ENCODE measurements around the gene SPIB.
"Not testable (repeated sequence)": the region's sequence is repeated elsewhere in the genome, so short reads cannot be mapped to it uniquely, and the experiment has no call there.

The SPIB gene

GRCh38 chr19:50390952-50391351 lies 27.8 kb upstream of the SPIB start:
- not testable (repeated sequence) for DNase-seq (ENCODE audit: low read depth in 2 of 2, low spot score in 1 of 2)

GRCh38 chr19:50392759-50393158 lies 26.0 kb upstream of the SPIB start:
- no peak for DNase-seq (ENCODE audit: low read depth in 2 of 2, low spot score in 1 of 2)

GRCh38 chr19:50393589-50393988 lies 25.1 kb upstream of the SPIB start:
- no peak for DNase-seq (ENCODE audit: low read depth in 2 of 2, low spot score in 1 of 2)

DNA sequence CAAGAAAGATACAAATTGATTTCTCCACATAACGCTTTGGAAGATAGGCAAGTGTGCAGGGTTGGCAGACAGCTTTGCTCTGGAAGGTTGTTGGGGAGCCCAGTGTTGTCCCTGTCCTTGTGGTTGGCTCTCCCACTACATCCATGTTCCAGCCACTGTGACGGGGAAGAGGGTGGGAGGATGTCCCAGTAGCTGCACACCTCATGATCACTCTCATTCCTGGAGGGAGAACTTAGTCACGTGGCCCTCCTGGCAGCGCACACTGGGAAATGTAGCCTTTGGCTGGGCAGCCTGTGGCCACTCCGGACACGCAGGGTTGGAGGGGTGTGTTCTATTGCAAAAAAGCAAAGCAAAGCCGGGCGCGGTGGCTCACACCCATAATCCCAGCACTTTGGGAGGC lies 24.7 kb upstream of the SPIB start:
- no peak for DNase-seq (ENCODE audit: low read depth in 2 of 2, low spot score in 1 of 2)

- DNase-seq (ENCODE audit: low read depth in 2 of 2, low spot score in 1 of 2) = no peak
Measured at GRCh38 chr19:50398675-50399367, 19.9 kb upstream of the SPIB start.

- no peak for DNase-seq (ENCODE audit: low read depth in 2 of 2, low spot score in 1 of 2)
Measured at GRCh38 chr19:50399368-50399745, 19.4 kb upstream of the SPIB start.

DNA sequence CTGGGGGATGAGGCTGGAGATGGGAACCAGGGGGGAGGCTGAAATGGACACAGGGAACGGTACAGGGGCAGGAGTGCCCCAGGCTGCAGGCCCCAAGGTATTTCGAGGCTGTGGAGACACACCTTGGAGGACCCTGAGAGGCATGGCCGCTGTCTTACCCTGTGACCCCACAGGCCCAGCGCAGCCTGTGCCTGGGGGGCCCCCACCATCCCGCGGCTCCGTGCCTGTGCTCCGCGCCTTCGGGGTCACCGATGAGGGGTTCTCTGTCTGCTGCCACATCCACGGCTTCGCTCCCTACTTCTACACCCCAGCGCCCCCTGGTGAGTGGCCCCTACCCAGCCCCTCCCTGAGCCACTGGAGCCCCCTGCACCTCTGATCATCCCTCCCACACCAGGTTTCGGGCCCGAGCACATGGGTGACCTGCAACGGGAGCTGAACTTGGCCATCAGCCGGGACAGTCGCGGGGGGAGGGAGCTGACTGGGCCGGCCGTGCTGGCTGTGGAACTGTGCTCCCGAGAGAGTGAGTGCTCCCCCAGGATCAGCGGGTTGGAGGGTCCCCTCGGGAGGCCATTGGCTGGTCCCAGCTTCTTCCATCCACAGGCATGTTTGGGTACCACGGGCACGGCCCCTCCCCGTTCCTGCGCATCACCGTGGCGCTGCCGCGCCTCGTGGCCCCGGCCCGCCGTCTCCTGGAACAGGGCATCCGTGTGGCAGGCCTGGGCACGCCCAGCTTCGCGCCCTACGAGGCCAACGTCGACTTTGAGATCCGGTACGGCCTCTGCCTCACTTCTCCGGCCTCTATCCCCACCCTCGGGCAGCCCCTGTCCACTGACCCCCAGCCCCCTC lies 16.9 kb upstream of the SPIB start:
- DNase-seq (ENCODE audit: low read depth in 2 of 2, low spot score in 1 of 2) = no peak

GRCh38 chr19:50402544-50403301 lies 16.0 kb upstream of the SPIB start:
- DNase-seq (ENCODE audit: low read depth in 2 of 2, low spot score in 1 of 2) = no peak

DNA sequence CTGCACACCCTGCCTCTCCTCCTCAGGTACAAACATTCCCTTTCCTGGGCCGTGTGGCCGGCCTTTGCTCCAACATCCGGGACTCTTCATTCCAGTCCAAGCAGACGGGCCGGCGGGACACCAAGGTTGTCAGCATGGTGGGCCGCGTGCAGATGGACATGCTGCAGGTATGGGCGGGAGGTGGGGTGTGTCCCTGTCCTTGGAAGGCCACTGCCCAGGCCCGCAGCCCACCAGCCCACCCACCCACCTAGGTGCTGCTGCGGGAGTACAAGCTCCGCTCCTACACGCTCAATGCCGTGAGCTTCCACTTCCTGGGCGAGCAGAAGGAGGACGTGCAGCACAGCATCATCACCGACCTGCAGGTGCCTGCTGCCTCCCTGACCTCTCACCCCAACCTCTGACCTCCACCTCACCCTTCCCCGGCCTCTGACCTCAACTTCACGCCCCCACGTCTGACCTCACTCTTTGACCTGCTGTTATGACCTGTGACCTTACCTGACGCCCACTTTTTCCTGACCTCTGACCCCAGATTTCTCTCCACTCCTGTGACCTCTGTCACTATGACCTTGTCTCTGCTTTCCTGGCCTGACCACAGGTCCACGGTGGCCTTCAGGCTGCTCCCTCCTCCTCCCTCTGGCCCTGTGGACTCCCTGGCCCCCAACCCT lies 12.4 kb upstream of the SPIB start:
- no peak for DNase-seq (ENCODE audit: low read depth in 2 of 2, low spot score in 1 of 2)

GRCh38 chr19:50406829-50407228 lies 11.9 kb upstream of the SPIB start:
- no peak for DNase-seq (ENCODE audit: low read depth in 2 of 2, low spot score in 1 of 2)

DNA sequence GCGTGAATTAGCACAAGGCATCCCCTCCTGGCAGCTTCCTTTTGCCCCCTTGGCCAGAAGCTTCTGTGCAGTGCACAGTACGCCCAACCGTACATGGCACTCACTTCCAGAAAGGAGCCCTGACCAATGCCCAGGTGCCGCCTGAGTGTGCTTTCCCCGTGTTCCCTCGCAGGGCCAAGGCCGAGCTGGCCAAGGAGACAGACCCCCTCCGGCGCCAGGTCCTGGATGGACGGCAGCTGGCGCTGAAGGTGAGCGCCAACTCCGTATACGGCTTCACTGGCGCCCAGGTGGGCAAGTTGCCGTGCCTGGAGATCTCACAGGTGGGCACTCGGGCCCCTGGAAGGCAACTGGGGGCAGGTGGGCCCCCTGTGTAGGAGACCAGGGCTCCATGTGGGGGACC lies 9.4 kb upstream of the SPIB start:
- DNase-seq (ENCODE audit: low read depth in 2 of 2, low spot score in 1 of 2) = no peak

DNA sequence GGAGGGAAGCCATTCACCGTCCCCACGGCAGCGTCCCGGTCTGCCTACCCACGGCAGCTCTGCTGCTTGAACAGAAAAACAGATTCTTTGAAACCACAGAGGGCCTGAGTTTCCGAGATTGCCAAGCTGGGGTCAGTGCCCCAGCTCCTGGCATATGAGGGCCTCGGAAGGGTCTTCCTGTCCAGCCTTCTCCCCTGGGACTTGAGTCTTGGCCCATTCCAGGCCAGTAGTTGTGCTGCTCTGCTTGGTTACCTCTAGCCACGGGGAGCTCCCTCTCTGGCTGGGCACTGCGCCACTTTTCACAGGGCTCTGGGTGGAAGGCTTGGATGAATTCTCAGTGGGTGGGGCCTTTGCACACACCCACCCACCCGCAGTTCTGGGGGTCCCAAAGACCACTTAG lies 8.6 kb upstream of the SPIB start:
- no peak for DNase-seq (ENCODE audit: low read depth in 2 of 2, low spot score in 1 of 2)

DNA sequence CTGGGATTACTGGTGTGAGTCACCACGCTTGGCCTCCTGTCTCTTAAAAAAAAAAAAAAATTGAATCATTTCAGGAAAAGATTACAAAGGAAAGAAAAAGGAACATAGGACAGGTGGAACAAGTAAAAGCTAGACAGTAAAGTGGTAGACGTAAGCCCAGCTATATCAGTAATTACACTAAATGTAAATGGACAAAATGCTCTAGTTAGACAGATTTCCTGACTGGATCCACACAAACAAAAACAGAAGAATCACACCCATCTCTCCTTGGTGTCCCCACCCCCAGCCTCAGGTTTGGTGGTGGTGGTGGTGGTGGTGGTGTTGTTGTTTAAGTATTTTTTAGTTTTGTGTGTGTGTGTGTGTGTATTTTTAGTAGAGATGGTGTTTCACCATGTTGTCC lies 6.3 kb upstream of the SPIB start:
- no peak for DNase-seq (ENCODE audit: low read depth in 2 of 2, low spot score in 1 of 2)

- DNase-seq (ENCODE audit: low read depth in 2 of 2, low spot score in 1 of 2) = no peak
Measured at GRCh38 chr19:50413096-50413495, 5.6 kb upstream of the SPIB start.

GRCh38 chr19:50413531-50413930 lies 5.2 kb upstream of the SPIB start:
- no peak for DNase-seq (ENCODE audit: low read depth in 2 of 2, low spot score in 1 of 2)

- peak; percentile 47 to 61 for DNase-seq (ENCODE audit: low read depth in 2 of 2, low spot score in 1 of 2)
Measured at GRCh38 chr19:50414864-50415660, 3.7 kb upstream of the SPIB start.

GRCh38 chr19:50415661-50416033 lies 3.1 kb upstream of the SPIB start:
- peak in 1 of 2 donors; percentile 14 for DNase-seq (ENCODE audit: low read depth in 2 of 2, low spot score in 1 of 2)

- DNase-seq (ENCODE audit: low read depth in 2 of 2, low spot score in 1 of 2) = no peak
Measured at GRCh38 chr19:50416034-50416977, 2.4 kb upstream of the SPIB start.
